NB4 (cell line): Measurements from ENCODE around the gene NUDCD3.
"Not testable (repeated sequence)": the region's sequence is repeated elsewhere in the genome, so short reads cannot be mapped to it uniquely, and the experiment has no call there.

Experiments used
- DNase-seq: peaks from one replicate; pipeline ENCODE4 v3.0.0; 2010; ENCODE audit warnings: low read depth
- H3K4me3 ChIP-seq: one replicate; pipeline ENCODE4 v1.5.1; 2011; ENCODE audit warnings: mild to moderate bottlenecking, low read depth, low read length, moderate library complexity
- CTCF ChIP-seq: IDR thresholded peaks from one replicate; pipeline ENCODE4 v1.5.1; 2012; ENCODE audit warnings: low read depth, low read length
- MAX ChIP-seq: IDR thresholded peaks from 2 replicates; pipeline ENCODE4 v1.6.1; 2011; ENCODE audit warnings: low read depth, low read length
- MYC ChIP-seq: IDR thresholded peaks from 2 replicates; pipeline ENCODE4 v1.6.1; 2011; ENCODE audit warnings: low read depth, low read length
- POLR2A ChIP-seq: IDR thresholded peaks from 2 replicates; pipeline ENCODE4 v1.6.1; 2011; ENCODE audit warnings: mild to moderate bottlenecking; ENCODE audit not compliant: insufficient read length; ENCODE audit errors: extremely low read depth

Gene NUDCD3

GRCh38 chr7:44433255-44434022, 57.0 kb downstream of the NUDCD3 start:
- no peak overlapping the region for H3K4me3 ChIP-seq
- TF ChIP-seq POLR2A (no peak), MAX (no peak), MYC (no peak), CTCF (no peak)
- no peak for DNase-seq

- TF ChIP-seq POLR2A (no peak), CTCF (no peak), MYC (no peak), MAX (no peak)
- H3K4me3 ChIP-seq: no peak overlapping the region
- no peak for DNase-seq
Measured at GRCh38 chr7:44432381-44432977, 58.0 kb downstream of the NUDCD3 start.

- no peak for TF ChIP-seq POLR2A
- TF ChIP-seq CTCF: peak; percentile 17
- no peak overlapping the region for H3K4me3 ChIP-seq
- peak; percentile 21 for DNase-seq
Measured at GRCh38 chr7:44431091-44431608, 59.3 kb downstream of the NUDCD3 start.

- no peak for DNase-seq
- H3K4me3 ChIP-seq: no peak overlapping the region
- no peak for TF ChIP-seq POLR2A
- no peak for TF ChIP-seq MYC
- no peak for TF ChIP-seq MAX
- TF ChIP-seq CTCF: no peak
Measured at GRCh38 chr7:44430054-44430453, 60.4 kb downstream of the NUDCD3 start.

GRCh38 chr7:44424762-44425161, 65.7 kb downstream of the NUDCD3 start:
- not testable (repeated sequence) for H3K4me3 ChIP-seq, DNase-seq

- DNase-seq: no peak
- H3K4me3 ChIP-seq: no peak overlapping the region
- TF ChIP-seq MAX (no peak), MYC (no peak), CTCF (no peak), POLR2A (no peak)
Measured at GRCh38 chr7:44416941-44417340, 73.5 kb downstream of the NUDCD3 start.
